BE2C (cell line): ENCODE measurements around the gene NUDT6.

Experiments
- DNase-seq: peaks from one replicate; pipeline ENCODE4 v3.0.0-alpha.2; 2020
- H3K27me3 ChIP-seq: fragments of 250-450 bp; sonication (Bioruptor Pico); 2 replicates; pipeline ENCODE4 v1.5.1; 2020; ENCODE audit warnings: mild to moderate bottlenecking
- H3K36me3 ChIP-seq: fragments of 250-450 bp; sonication (Bioruptor Pico); 2 replicates; pipeline ENCODE4 v1.5.1; 2020; ENCODE audit warnings: mild to moderate bottlenecking
- H3K4me1 ChIP-seq: fragments of 250-450 bp; sonication (Bioruptor Pico); 2 replicates; pipeline ENCODE4 v1.5.1; 2020
- H3K4me3 ChIP-seq: 2 replicates; pipeline ENCODE4 v1.5.1; 2011; ENCODE audit warnings: low read depth, low read length
- H3K9me3 ChIP-seq: fragments of 250-450 bp; sonication (Bioruptor Pico); 2 replicates; pipeline ENCODE4 v1.5.1; 2020
- CTCF ChIP-seq: IDR thresholded peaks from 2 replicates; pipeline ENCODE4 v1.5.1; 2012; ENCODE audit warnings: mild to moderate bottlenecking, low read depth, low read length

The NUDT6 gene

GRCh38 chr4:122911588-122911987, 10.8 kb downstream of the NUDT6 start:
- Histone ChIP-seq H3K4me3 (no peak overlapping the region), H3K4me1 (no peaks in the 10 kb centered on the region), H3K27me3 (no peaks in the 10 kb centered on the region), H3K9me3 (no peaks in the 10 kb centered on the region), H3K36me3 (no peaks in the 10 kb centered on the region)
- no peak for TF ChIP-seq CTCF
- no peak for DNase-seq

- Histone ChIP-seq H3K9me3 (no peaks in the 10 kb centered on the region), H3K4me3 (no peak overlapping the region), H3K4me1 (no peaks in the 10 kb centered on the region), H3K27me3 (no peaks in the 10 kb centered on the region), H3K36me3 (no peaks in the 10 kb centered on the region)
- TF ChIP-seq CTCF = no peak
- no peak for DNase-seq
These were observed 12.7 kb downstream of the NUDT6 start for GRCh38 chr4:122909683-122910082.

- TF ChIP-seq CTCF = no peak
- Histone ChIP-seq H3K4me1 (no peaks in the 10 kb centered on the region), H3K9me3 (no peaks in the 10 kb centered on the region), H3K27me3 (no peaks in the 10 kb centered on the region), H3K36me3 (no peaks in the 10 kb centered on the region), H3K4me3 (no peak overlapping the region)
- no peak for DNase-seq
These were observed 14.2 kb downstream of the NUDT6 start for GRCh38 chr4:122908223-122908622.

GRCh38 chr4:122906859-122907305, 15.5 kb downstream of the NUDT6 start:
- no peak overlapping the region for H3K4me3 ChIP-seq
- H3K36me3 ChIP-seq = no peaks in the 10 kb centered on the region
- H3K9me3 ChIP-seq = no peaks in the 10 kb centered on the region
- H3K27me3 ChIP-seq = no peaks in the 10 kb centered on the region
- no peak for DNase-seq
- TF ChIP-seq CTCF = no peak
- no peaks in the 10 kb centered on the region for H3K4me1 ChIP-seq

GRCh38 chr4:122903766-122904288, 18.6 kb downstream of the NUDT6 start:
- H3K4me3 ChIP-seq = no peak overlapping the region
- no peaks in the 10 kb centered on the region for H3K27me3 ChIP-seq
- DNase-seq = no peak
- no peaks in the 10 kb centered on the region for H3K4me1 ChIP-seq
- H3K9me3 ChIP-seq = no peaks in the 10 kb centered on the region
- TF ChIP-seq CTCF = no peak
- no peaks in the 10 kb centered on the region for H3K36me3 ChIP-seq

GRCh38 chr4:122901247-122902010, 21.0 kb downstream of the NUDT6 start:
- TF ChIP-seq CTCF = no peak
- Histone ChIP-seq H3K27me3 (no peaks in the 10 kb centered on the region), H3K4me1 (no peaks in the 10 kb centered on the region), H3K4me3 (no peak overlapping the region), H3K36me3 (no peaks in the 10 kb centered on the region), H3K9me3 (no peaks in the 10 kb centered on the region)
- no peak for DNase-seq
